GM21526 (cell line): ENCODE results near the gene ASCL5.
"Not testable (repeated sequence)": the region's sequence is repeated elsewhere in the genome, so short reads cannot be mapped to it uniquely, and the experiment has no call there.

ENCODE experiments used
- ATAC-seq: cut with Tn5 transposase; IDR thresholded peaks from one replicate; pipeline ENCODE4 v1.9.1; 2021; ENCODE audit warnings: moderate library complexity; ENCODE audit not compliant: unreplicated experiment, low FRiP score

The ASCL5 gene, protein sequence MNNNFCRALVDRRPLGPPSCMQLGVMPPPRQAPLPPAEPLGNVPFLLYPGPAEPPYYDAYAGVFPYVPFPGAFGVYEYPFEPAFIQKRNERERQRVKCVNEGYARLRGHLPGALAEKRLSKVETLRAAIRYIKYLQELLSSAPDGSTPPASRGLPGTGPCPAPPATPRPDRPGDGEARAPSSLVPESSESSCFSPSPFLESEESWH

DNA sequence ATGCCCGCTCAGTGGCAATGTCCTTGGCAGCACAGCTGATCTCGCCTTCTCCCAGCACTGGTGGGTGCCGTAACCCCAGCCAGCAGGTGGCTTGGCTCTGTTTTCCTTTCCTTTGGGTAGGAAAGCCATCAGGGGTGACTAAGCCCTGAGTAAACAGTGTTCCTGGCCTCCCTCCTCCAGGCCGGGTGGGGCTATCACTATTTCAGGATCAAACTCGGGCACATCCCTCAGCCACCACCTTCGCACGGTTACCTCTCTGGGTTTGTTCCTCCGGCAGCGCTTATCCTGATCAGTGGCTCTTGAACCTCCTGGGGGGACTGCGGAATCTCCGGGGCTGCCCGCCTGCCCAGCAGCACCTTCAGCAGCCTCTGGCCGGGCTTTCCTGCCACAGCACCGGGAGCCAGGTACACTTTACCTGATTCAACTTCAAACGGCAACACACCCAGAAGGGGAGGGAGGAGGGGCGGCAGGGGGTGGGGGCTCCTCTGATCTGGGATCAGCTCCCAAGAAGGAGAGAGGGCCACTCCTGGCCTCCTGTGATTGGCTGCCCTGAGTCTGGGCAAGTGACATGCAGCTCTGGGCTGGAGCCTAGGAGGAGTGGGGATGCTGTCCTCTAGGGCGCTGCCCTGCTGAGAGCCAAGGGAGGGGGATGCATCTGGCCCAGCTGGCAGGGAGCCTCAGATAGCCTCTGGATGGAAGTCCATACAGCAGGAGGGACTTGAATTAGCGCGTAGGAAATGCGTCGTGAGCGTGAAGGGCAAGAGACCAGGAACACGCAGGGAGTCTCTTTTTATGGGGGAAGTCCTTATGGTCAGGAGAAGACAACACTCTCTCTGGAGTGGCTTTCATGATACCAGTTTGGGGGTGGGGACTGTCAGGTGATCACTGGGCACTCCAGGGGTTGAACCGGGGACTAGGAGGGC, at the start of gene ASCL5:
ASCL5 (minus strand) TSS at position 353 of the 923 bp plus-strand sequence. CDS start 11,812 bp downstream, outside the sequence.
- no peak for ATAC-seq

DNA sequence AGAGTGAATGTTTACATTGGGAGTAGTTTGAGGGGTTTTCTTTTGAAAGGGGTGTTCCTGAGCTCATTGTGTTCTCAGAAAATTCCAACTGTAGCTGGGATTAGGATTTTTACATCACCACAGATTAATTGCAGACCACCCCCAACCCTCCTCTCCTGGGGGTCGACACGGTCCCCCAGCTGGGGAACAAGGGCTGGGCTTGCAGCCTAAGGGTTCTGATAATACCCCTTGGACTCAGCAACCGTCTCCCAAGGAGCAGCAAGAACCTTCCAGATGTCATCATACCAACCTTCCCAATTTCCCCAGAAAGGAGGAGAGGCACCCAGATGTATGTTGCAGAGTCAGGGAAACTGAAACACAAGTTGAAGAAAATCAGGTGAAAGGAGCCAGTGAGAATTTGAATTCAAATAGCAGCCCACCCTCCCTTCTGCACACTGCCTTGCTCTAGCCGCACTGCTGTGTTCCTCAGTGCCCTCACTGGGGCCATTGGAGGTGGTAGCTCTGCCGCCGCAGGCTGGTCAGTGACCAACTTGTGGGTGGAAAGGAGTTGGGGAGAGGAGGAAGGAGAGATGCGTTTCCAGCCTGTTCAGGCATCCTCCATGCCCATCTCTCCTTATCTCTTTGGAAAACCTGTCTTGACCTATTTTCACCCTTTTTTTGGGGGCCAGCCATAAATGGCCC, 49.0 kb upstream of the ASCL5 start:
- no peak for ATAC-seq

DNA sequence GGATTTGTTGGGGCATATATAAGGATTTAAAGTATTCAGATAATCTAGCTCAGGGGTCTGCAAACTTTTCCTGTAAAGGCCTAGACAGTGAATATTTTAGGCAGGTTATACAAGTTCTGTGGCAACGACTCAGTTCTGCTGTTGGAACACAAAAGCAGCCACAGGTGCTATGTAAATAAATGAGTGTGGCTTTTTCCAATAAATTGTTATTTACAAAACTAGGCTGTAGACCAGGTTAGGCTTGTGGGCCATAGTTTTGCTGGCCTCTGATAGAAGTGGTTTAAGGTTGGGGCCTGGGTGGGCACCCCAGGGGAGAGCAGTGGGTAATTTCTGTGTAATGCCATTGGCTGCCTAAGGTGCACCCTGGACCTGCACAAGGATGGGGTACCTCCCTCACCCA, 46.8 kb upstream of the ASCL5 start:
- ATAC-seq, result no peak

DNA sequence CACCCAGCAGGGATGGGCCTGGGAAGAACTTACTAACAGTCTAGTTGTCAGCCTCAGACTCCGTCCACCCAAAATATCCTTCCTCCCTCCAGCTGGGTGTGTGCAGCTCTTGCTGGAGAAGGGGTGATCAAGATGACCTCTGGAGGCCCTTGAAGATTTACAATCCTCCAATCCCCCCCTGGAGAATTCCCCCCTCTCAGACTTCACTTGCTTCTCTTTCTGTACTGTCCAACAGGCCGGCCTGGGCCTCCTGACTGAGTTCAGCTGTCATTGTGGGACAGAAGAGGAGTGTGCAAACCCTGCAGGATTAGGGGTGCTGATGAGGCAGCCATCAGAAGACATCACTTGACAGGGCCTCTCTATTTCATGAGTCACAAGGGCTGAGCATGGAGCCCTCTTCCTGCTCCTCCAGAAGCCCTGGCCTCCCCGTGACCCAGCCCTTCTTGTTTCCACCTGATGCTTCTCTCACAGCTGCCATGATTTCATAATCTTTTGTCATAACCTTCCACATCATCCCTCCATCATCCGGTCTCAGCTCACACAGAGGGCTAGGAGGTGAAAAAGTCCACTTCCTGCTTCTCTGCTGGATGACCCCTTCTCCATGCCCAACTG, 46.1 kb upstream of the ASCL5 start:
- ATAC-seq, result no peak

DNA sequence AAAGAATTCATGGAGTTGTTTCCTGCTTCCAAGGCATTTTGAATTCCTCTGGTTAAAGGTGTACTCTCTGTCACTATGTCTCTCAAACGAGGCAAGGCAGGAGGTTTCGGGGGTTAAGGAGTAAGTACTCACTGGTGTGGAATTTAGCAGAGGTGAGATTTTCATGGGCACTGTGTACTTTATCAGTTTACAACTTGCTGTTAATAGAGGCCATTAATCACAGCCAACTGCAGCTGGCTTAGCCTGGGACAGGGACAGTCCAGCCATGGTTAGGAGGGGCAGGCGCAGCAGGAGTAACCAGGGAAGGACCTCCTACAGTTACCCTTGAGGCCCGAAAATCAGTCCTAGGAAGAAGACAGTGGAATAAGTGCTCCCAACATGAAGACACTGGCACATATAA, 45.3 kb upstream of the ASCL5 start:
- no peak for ATAC-seq

DNA sequence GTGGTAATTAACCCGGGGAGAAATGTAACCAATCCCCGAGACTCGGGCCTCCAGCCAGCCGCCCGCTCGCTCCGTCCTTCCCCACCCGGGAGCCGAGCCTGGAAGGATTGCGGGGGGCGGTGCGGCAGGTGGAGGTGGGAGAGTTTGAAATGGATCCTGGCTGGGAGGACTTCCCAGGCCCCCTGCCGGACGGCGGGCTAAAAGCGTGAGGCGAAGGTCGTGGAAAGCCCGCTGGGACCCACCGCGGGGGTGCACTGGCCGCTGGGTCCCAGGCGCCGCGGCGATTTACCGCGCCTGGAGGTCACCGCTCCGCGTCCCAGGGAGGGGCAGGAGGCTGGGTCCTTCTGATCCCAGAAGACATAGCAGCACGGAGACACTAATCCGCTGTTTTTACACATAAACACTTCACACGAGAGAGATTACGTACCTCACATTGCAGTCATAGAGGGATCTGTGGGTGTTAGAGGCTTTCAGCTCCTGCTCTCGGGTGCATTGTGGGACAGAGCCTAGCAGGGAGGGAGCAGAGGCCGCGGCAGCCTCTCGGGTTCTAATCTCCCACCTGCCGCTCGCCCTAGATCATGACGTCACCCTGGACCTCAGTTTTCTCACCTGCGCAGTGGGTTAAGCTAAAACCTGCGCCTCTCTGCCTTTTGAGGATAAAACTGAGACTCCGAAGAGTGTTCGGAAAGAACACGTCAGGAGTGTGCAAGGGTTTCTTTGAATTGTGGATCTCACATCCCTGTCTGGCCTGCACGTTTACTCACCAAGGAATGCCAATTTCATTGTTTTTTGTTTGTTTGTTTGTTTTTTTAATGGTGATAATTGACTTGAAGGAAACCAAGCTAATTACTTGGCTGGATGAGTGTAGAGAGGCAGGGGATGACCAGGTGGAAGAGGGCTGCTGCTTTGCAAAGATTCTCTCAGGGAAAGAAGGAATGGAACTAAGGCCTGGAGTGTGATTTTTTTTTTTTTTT, 44.4 kb upstream of the ASCL5 start:
- ATAC-seq, result peak; percentile 36

DNA sequence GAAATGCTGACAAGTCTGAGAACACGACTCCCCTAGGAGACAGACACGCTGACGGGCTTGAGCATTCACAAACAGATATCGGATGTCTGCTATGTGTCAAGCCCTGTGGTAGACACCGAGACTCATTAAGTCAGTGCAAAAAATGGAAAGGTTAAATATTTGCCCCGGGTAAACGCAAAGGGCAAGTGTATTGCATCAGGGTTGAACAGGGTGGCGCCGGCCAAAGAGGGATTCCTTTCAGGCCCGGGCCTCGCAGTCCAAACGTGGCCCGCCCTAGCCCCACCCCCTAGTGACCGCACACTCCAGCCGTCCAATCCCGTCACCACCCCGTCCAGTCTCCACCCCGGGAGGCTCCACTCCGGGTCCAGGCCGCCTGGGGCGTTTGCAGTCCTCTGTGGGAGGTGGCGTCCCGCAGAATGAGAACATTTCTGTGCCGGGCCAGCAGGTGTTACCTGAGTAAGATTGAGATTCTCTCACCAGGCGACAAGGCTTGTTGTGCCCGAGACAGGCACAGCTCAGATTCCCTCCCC, 43.6 kb upstream of the ASCL5 start:
- peak; percentile 96 for ATAC-seq

DNA sequence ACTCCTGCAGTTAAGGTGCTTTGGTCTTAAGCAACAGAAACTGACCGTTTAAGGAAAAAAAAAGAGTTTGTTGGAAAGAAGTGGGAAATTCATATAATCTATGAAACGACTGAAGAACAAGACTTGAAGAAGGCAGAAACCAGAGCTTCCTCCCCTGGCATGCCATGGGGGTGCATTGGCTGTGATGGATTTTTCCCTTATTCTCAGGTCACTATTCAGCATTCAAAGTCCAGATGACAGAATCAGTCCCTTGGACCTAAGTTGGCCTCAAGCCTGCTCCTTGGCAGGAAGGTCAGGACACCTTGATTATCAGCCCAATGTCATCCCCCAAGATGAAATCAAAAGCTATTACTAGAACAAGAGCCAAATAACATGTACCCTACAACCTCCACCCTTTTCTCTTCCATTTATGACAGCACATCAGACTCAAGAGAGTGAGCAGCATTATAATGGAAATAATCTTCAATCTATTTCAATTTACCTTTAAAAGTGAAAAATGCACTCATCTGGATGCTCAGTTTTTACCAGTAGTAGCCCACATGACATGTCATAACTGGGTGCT, 43.1 kb upstream of the ASCL5 start:
- ATAC-seq, result no peak

DNA sequence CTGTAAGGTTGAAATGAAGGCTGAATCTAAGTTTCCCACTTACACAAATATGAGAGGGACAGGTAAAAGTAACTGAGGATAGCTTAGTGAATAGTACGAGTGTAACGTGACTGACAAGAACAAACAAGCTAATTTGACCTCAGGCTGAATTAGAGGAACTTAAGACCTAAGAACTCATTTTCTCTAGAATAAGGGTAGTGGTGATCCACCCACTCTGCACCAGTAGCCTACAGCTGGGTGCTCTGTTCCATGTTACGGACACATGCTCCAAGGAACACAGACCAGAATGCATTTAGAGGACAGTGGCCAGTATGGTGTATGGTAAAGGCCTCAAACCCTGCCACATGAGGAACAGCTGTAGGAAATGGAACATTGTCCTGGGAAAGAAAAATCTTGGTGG, 42.2 kb upstream of the ASCL5 start:
- ATAC-seq, result no peak

DNA sequence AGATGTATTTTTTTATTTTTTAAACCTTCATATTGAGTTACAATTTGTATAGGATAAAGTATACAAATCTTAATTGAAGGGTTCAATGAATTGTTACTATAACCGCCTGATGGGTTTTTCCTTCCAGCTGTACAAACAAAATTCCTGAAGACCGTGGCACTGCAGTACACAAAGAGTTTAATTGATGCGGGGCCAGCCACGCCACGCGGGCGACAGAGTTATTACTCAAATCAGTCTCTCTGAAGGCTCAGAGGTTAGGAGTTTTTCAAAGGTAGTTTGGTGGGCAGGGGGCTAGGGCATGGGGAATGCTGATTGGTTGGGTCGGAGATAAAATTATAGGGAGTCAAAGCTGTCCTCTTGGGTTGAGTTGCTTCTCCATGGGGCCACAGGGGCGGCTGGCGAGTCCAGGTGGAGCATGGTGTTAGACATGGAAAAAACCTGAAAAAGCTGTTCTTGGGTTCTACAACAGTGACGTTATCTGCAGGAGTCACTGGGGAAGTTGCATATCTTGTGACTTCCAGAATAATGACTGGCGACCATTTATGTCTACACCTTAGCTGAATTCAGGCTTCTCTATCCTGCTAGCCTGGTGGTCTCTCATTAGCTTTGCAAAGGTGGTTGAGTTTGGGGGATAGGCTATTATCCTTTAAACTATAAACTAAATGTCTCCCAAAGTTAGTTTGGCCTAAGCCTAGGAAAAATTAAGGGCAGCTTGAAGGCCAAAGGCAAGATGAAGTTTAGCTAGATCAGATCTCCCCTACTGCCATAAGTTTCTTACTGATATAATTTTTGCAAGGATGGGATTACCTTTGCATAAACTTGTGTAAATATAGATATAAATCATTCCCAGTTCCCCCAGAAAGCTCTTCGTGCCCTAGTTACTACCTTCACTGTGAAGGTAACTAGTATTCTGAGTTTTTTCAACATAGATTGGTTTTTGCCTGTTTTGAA, 40.3 kb upstream of the ASCL5 start:
- no peak for ATAC-seq

DNA sequence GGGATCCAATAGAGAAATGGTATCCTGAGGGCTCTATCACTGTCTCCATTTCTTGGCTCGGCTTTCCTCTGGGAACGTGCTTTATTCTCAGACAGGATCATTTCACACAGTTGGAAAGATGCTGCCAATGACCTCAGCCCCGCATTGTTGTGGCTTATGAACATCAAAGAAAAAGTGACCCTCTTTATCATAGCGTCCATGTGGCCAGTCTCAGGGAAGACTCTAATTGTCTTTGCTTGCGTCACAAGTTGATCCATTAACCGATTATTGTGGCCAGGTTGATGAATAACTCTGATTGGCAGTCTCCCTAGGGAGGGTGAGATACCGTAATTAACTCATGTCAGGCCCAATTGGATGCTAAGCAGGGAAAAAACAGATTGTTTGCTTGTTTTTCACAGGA, 37.7 kb upstream of the ASCL5 start:
- no peak for ATAC-seq

DNA sequence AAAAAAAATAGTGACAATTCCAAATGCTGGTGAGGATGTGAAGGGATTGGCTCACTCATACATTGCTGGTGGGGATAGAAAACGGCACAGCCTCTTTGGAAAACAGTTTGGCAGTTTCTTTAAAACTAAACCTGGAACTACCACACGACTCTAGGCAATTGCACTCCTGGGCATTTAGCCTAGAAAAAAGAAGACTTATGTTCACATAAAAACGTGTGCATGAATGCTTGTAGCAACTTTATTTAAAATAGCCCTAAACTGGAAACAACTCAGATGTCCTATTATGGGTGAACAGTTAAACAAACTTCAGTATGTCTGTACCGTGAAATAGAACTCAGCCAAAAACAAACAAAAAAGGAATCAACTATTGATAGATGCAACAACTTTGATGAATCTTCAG, 36.7 kb upstream of the ASCL5 start:
- ATAC-seq, result no peak

DNA sequence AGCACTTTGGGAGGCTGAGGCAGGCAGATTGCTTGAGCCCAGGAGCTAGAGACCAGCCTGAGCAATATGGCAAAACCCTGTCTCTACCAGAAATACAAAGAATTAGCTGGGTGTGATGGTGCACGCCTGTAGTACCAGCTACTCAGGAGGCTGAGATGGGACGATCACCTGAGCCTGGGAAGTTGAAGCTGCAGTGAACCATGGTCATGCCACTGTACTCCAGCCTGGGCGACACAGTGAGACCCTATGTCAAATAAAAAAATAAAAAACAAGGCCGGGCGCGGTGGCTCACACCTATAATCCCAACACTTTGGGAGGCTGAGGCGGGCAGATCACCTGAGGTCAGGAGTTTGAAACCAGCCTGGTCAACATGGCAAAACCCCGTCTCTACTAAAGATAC, 36.1 kb upstream of the ASCL5 start:
- not testable (repeated sequence) for ATAC-seq

DNA sequence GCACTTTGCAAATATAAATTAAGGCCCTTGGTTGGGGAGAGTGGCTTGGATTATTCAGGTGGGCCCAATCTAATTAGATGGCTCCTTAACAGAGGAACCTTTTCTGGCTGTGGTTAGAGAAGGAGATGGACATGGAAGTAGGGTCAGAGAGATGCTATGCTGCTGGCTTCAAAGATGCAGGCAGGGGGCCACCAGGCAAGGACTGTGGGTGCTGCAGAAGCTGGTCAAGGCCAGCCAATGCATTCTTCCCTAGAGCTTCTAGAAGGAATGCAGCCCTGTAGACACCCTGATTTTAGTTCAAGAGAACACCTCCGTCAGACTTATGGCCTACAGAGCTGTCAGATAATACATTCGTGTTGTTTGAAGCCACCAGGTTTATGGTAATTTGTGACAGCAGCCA, 31.0 kb upstream of the ASCL5 start:
- ATAC-seq, result no peak

DNA sequence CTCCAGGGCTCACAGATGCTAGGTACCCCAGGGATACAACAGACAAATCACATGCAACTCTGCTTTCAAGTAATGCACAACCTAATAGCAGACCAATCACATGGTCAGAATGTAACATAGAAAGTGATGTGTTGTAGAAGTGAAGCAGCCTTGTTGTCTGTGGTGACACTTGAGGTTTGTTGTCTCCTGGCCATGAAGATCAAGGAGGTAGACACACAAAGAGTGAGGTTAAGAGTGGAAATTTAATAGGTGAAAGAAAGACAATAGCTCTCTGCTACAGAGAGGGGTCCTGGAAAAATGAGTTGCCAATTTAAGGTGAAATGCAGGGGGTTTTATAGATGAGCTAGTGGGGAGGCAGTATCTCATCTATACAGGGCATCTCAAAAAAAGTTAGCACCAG, 29.8 kb upstream of the ASCL5 start:
- no peak for ATAC-seq

DNA sequence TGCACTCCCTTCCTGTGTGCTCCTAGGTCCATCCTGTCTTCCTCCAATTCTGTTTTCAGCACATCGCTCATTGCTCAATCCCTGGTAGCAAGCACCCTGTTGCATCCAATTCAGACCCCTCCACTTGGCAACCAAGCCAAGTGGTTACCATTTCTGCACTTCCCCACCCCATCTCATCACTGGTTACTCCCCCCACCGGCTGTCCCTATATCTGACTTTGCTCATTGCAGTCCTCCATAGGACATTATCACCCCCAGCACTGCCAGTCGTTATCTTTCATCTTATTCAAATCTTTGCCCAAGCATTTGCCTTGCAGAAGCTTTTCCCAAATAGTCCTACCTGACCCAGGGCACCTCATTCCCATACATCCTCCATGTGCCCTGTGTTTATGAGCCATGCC, 29.4 kb upstream of the ASCL5 start:
- ATAC-seq, result no peak

DNA sequence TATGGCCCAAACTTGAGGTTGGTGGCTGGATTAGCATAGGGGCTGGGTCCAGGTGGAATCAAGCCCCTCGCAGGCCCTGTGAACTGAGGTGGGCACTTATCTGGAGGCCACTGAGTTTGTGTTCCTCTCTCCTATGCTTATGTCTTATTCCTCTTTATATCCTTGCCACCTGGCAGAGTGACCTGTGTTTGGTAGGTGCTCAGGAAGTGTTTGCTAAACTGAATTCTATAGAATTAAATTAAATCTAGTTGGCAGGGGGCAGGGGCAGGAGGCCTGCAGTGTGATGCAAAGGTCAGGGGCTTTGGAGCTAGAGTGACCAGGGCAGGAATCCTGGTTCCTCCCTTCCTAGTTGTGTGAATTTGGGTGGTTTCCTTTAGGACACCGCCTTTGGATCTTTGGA, 28.4 kb upstream of the ASCL5 start:
- no peak for ATAC-seq
